GM06990 (cell line): ENCODE measurements around the gene ARHGAP24.
A peak's percentile ranks its signal among the peaks of the same experiment; 100 is the strongest.
"Not testable (repeated sequence)": the region's sequence is repeated elsewhere in the genome, so short reads cannot be mapped to it uniquely, and the experiment has no call there.

Experiments
- DNase-seq: peaks from one replicate; pipeline ENCODE4 v3.0.0-alpha.2; 2011; ENCODE audit not compliant: insufficient read length; ENCODE audit errors: extremely low read depth
- H3K27me3 ChIP-seq: replicated peaks from 2 replicates; pipeline ENCODE4 v1.6.0; 2011; ENCODE audit warnings: low read length; ENCODE audit not compliant: control insufficient read depth, insufficient read depth
- H3K36me3 ChIP-seq: 2 replicates; pipeline ENCODE4 v1.5.1; 2011; ENCODE audit warnings: low read length; ENCODE audit not compliant: control insufficient read depth, insufficient read depth
- H3K4me3 ChIP-seq: replicated peaks from 2 replicates; pipeline ENCODE4 v1.5.1; 2011; ENCODE audit warnings: low read depth, mild to moderate bottlenecking, control low read depth, low read length
- CTCF ChIP-seq: IDR thresholded peaks from 2 replicates; pipeline ENCODE4 v1.5.1; 2011; ENCODE audit warnings: low read length, control low read depth, mild to moderate bottlenecking, inconsistent platforms; ENCODE audit not compliant: insufficient read depth, poor library complexity, severe bottlenecking

ARHGAP24 gene

GRCh38 chr4:86013621-86014020, 538.7 kb downstream of the ARHGAP24 start:
- Histone ChIP-seq H3K4me3 (no peak overlapping the region), H3K36me3 (no peaks in the 10 kb centered on the region), H3K27me3 (no peaks in the 10 kb centered on the region)
- DNase-seq: no peak
- no peak for TF ChIP-seq CTCF

GRCh38 chr4:86014599-86014998, 539.6 kb downstream of the ARHGAP24 start:
- DNase-seq: peak; percentile 20
- no peak overlapping the region for H3K4me3 ChIP-seq
- H3K36me3 ChIP-seq: no peaks in the 10 kb centered on the region
- H3K27me3 ChIP-seq: no peaks in the 10 kb centered on the region
- no peak for TF ChIP-seq CTCF

GRCh38 chr4:86015412-86016350, 540.7 kb downstream of the ARHGAP24 start:
- H3K36me3 ChIP-seq: no peaks in the 10 kb centered on the region
- no peak for TF ChIP-seq CTCF
- H3K27me3 ChIP-seq: no peaks in the 10 kb centered on the region
- no peak overlapping the region for H3K4me3 ChIP-seq
- no peak for DNase-seq

- no peak for TF ChIP-seq CTCF
- DNase-seq: no peak
- Histone ChIP-seq H3K4me3 (no peak overlapping the region), H3K27me3 (no peaks in the 10 kb centered on the region), H3K36me3 (no peaks in the 10 kb centered on the region)
Measured at GRCh38 chr4:86019362-86019761, 544.4 kb downstream of the ARHGAP24 start.

- Histone ChIP-seq H3K36me3 (no peaks in the 10 kb centered on the region), H3K4me3 (no peak overlapping the region), H3K27me3 (no peaks in the 10 kb centered on the region)
- no peak for DNase-seq
- TF ChIP-seq CTCF: no peak
Measured at GRCh38 chr4:86019906-86020305, 545.0 kb downstream of the ARHGAP24 start.

GRCh38 chr4:86021671-86022070, 546.7 kb downstream of the ARHGAP24 start:
- not testable (repeated sequence) for H3K27me3 ChIP-seq, H3K4me3 ChIP-seq, H3K36me3 ChIP-seq, DNase-seq
